GM12878 (cell line): Measurements from ENCODE around the gene GH1. TPM values are rescaled to one million over a fixed set of nuclear protein-coding genes. Genes with fewer than 3 reads are reported as not detected.

Source experiments
- ATAC-seq: fragments of 200-7000 bp; cut with Tn5 transposase; 3 replicates; pipeline ENCODE4 v1.9.1; 2020; ENCODE audit warnings: mild to moderate bottlenecking, moderate library complexity
- BruUV-seq: library from RNA; stranded (reverse); fragments of 400-500 nt; replicated peaks from 2 replicates; lab custom pipeline; 2021; lab: Mats Ljungman, UMichigan
- CTCF ChIA-PET: fragments of 300-600 bp; sonication (Branson Sonifier 250); formaldehyde crosslinking; extraction: SDS; loops from one replicate; lab custom pipeline; 2021; ENCODE audit warnings: inconsistent platforms; lab: Yijun Ruan, JAX
- POLR2A ChIA-PET: fragments of 350-600 bp; formaldehyde crosslinking; extraction: SDS; loops from one replicate; lab custom pipeline; 2021; ENCODE audit warnings: inconsistent platforms; lab: Charles Lee
- RAD21 ChIA-PET: fragments of 300-600 bp; sonication (Branson Sonifier 250); formaldehyde crosslinking; loops from one replicate; lab custom pipeline; 2023; ENCODE audit warnings: antibody characterized with exemption; ENCODE audit not compliant: unreplicated experiment; lab: Charles Lee
- SMC1A ChIA-PET: fragments of 300-600 bp; sonication (Branson Sonifier 250); formaldehyde crosslinking; loops from one replicate; lab custom pipeline; 2023; ENCODE audit not compliant: unreplicated experiment, uncharacterized antibody; lab: Charles Lee
- DNase-seq: peaks from one replicate; pipeline ENCODE4 v3.0.0-alpha.2; 2011; ENCODE audit warnings: low read depth, low spot score
- FAIRE-seq: peaks from 3 replicates; lab custom pipeline; 2011; peaks lifted over from hg19 to GRCh38; lab: Jason Lieb, UNC
- H2AFZ ChIP-seq: 2 replicates; pipeline ENCODE4 v1.6.0; 2011; ENCODE audit warnings: low read depth, low read length, control low read depth; ENCODE audit not compliant: control insufficient read depth
- H3K27ac ChIP-seq: 2 replicates; pipeline ENCODE4 v1.5.1; 2011; ENCODE audit warnings: control low read depth; ENCODE audit not compliant: control insufficient read depth, insufficient read depth
- H3K27me3 ChIP-seq, 2 experiments: replicated peaks in 1 of 2; 2 replicates each; pipeline versions ENCODE4 v1.6.0 to v1.6.1; 2011; ENCODE audit warnings: low read length in 1 of 2; ENCODE audit not compliant: control insufficient read depth in 2 of 2, insufficient read depth in 2 of 2
- H3K36me3 ChIP-seq, 2 experiments: 2 replicates each; pipeline ENCODE4 v1.5.1; 2011; ENCODE audit warnings: low read length in 1 of 2; ENCODE audit not compliant: control insufficient read depth in 2 of 2, insufficient read depth in 2 of 2
- H3K4me1 ChIP-seq: 2 replicates; pipeline ENCODE4 v1.6.1; 2011; ENCODE audit warnings: mild to moderate bottlenecking, low read length, moderate library complexity, mixed read lengths; ENCODE audit not compliant: control insufficient read depth, insufficient read depth
- H3K4me2 ChIP-seq: 2 replicates; pipeline ENCODE4 v1.6.0; 2011; ENCODE audit warnings: control low read depth; ENCODE audit not compliant: control insufficient read depth, insufficient read depth
- H3K4me3 ChIP-seq: fragments of 200-600 bp; sonication (generic); 2 replicates; pipeline ENCODE4 v1.5.1; 2016
- H3K79me2 ChIP-seq: 2 replicates; pipeline ENCODE4 v1.6.0; 2011; ENCODE audit warnings: low read length; ENCODE audit not compliant: control insufficient read depth, insufficient read depth
- H3K9ac ChIP-seq: 2 replicates; pipeline ENCODE4 v1.8.0; 2011; ENCODE audit warnings: low read length, control low read depth, mixed read lengths; ENCODE audit not compliant: control insufficient read depth, insufficient read depth
- H3K9me3 ChIP-seq: replicated peaks from 3 replicates; pipeline ENCODE4 v1.5.1; 2011; ENCODE audit warnings: mild to moderate bottlenecking, low read length; ENCODE audit not compliant: control insufficient read depth, insufficient read depth
- H4K20me1 ChIP-seq: 2 replicates; pipeline ENCODE4 v1.6.0; 2011; ENCODE audit not compliant: control insufficient read depth, insufficient read depth
- CEBPB ChIP-seq, 2 experiments: fragments of 150-350 bp in 1 of 2; IDR thresholded peaks; 2 replicates each; pipeline ENCODE4 v1.6.1; 2012 to 2014; ENCODE audit warnings: low read depth in 2 of 2, low read length in 2 of 2, borderline replicate concordance in 1 of 2, inconsistent platforms in 1 of 2
- FOS ChIP-seq: IDR thresholded peaks from 3 replicates; pipeline ENCODE4 v1.6.1; 2011; ENCODE audit warnings: borderline replicate concordance; ENCODE audit not compliant: insufficient read length; ENCODE audit errors: extremely low read depth
- FOXK2 ChIP-seq: fragments of 450-650 bp; IDR thresholded peaks from 2 replicates; pipeline ENCODE4 v1.6.1; 2017; ENCODE audit warnings: mild to moderate bottlenecking, moderate library complexity
- MTA2 ChIP-seq: fragments of 450-650 bp; IDR thresholded peaks from 2 replicates; pipeline ENCODE4 v1.6.1; 2016; ENCODE audit warnings: low read depth, mild to moderate bottlenecking, moderate library complexity
- PAX8 ChIP-seq: fragments of 450-650 bp; IDR thresholded peaks from 2 replicates; pipeline ENCODE4 v1.6.1; 2017; ENCODE audit warnings: mild to moderate bottlenecking, moderate library complexity
- POLR2AphosphoS5 ChIP-seq: IDR thresholded peaks from 2 replicates; pipeline ENCODE4 v1.6.1; 2011; ENCODE audit warnings: mild to moderate bottlenecking, low read length, inconsistent platforms
- RELA ChIP-seq: fragments of 450-650 bp; IDR thresholded peaks from 2 replicates; pipeline ENCODE4 v1.8.0; 2014; ENCODE audit warnings: borderline replicate concordance; ENCODE audit not compliant: partially characterized antibody
- SMC3 ChIP-seq: IDR thresholded peaks from 2 replicates; pipeline ENCODE4 v1.6.1; 2011; ENCODE audit warnings: low read length, improper control_type of control experiment, borderline replicate concordance
- TCF3 ChIP-seq: IDR thresholded peaks from 2 replicates; pipeline ENCODE4 v1.6.1; 2012; ENCODE audit warnings: low read depth, mild to moderate bottlenecking, low read length, borderline replicate concordance; ENCODE audit not compliant: insufficient read depth
- YBX1 ChIP-seq: fragments of 450-650 bp; IDR thresholded peaks from 2 replicates; pipeline ENCODE4 v1.6.1; 2016; ENCODE audit warnings: antibody characterized with exemption
- WGBS: methylation state at CpG from one replicate; pipeline ENCODE4 v1.1.6; 2016; ENCODE audit warnings: low lambda C conversion rate; ENCODE audit not compliant: insufficient replicate concordance, insufficient coverage; ENCODE audit errors: missing lambda C conversion rate; 5-methylcytosine and 5-hydroxymethylcytosine counted together
- in situ Hi-C: fragments of 300-500 bp; cut with MboI; formaldehyde crosslinking; loops from 9 replicates; pipeline ENCODE4 v1.14.3; 2018; ENCODE audit warnings: mixed read lengths
- intact Hi-C: fragments of 100-400 bp; cut with micrococcal nuclease; formaldehyde crosslinking; loops from one replicate; pipeline ENCODE4 v1.14.2; 2022; ENCODE audit not compliant: unreplicated experiment
- polyA plus RNA-seq, 11 experiments: library from polyadenylated mRNA; depleted of rRNA in 4 of 11; unstranded in 6 of 11; stranded (reverse) in 5 of 11; fragments of >200 nt; fragmentation: Nextera tagmentation in 4 of 11; fragmentation: Illumina TruSeq in 1 of 11; extraction: Ambion mirVana in 4 of 11; extraction: Trizol in 1 of 11; gene quantifications; 1 replicate in 1 of 11; 2 replicates in 10 of 11; pipeline versions ENCODE4 v1.2.1 to v1.2.3, GENCODE V29; 2011 to 2016; ENCODE audit warnings: inconsistent platforms in 2 of 11, missing spikeins in 2 of 11, low read depth in 1 of 11
- total RNA-seq, 4 experiments: library from RNA; depleted of rRNA in 3 of 4; stranded (reverse); fragments of >200 nt in 3 of 4; fragmentation: Illumina TruSeq in 1 of 4; extraction: Trizol in 1 of 4; gene quantifications; 2 replicates each; pipeline versions ENCODE4 v1.2.1 to v1.2.3, GENCODE V29; 2013 to 2021

Gene GH1
- total and polyA plus RNA-seq, 10 of the 15 experiments (the other 5 are each of a cell fraction or from before 2014, with no cell fraction given), result 0.13 to 0.42 TPM; not detected in 8

DNA sequence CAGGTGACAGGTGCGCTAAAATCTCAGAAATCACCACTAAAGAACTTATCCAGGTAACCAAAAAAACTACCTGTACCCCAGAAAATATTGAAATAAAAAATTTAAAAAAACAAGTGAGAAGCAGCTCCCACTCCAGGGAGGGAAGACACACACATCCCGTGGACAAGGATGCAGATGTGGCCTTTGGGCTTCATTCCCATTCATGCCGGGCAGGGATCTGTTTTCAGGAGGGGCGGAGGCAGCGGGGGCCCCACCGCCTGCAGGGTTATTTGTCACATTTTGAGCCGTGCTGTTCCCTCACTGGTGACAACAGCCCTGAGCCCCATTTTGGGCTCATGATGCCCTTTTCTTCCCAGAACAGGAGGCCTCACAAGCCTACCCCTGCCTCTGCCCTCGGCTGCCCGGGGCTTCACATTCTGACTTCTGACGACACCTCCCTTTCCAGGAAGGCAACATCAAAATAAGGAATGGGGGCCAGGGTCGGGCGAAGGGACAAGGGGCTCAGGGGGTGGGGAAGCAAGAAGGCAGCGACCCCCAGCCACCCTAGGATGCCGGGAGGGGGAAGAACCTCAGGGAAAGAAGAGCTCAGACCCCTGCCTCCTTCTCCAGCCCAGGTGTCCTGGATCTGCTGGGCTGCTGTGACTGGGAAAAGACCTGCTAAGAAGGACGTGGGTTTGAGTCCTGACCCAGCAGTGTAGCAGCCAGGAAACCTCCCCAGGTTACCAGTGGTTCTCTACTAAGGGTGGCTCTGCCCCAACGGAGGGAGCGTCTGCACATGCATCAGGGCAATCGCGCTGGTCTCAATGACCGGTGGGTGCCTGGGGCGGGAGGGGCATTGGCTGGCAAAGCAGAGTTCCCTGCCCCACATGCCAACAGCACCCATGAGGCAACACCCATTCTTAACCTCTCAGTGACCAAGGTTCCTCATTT is 15.8 kb upstream of the GH1 start:
- FAIRE-seq, result no peak

More for the DNA sequence above, 15.8 kb upstream of the GH1 start:
- Histone ChIP-seq H4K20me1 (no peaks in the 10 kb centered on the region), H3K9ac (no peak overlapping the region), H3K27ac (no peak overlapping the region), H3K4me3 (no peak overlapping the region), H3K4me2 (no peak overlapping the region), H3K36me3 (0 out of 4 replicates have a peak, but pooled peaks cover 0 to 2% of the 10 kb centered on the region in 2 experiments), H3K9me3 (no peaks in the 10 kb centered on the region), H3K79me2 (peaks cover 28% of the 10 kb centered on the region), H2AFZ (no peak overlapping the region), H3K27me3 (no peaks in the 10 kb centered on the region), H3K4me1 (peaks cover 24% of the 10 kb centered on the region)
- no peak for DNase-seq
- RAD21 ChIA-PET, result interaction anchor here (1.1 to 9.0 kb wide), 5 partner anchors 12 to 91 kb away, joined by 3 to 130 read pairs (median 9); partner anchors contain the start of gene GH1
- no peak for ATAC-seq
- BruUV-seq, result no TSS peak
- CTCF ChIA-PET, result interaction anchor here (1.5 to 8.7 kb wide), 5 partner anchors 12 to 90 kb away, joined by 3 to 153 read pairs (median 56); partner anchors contain the start of gene GH1
- POLR2A ChIA-PET, result interaction anchor here (1.5 to 5.9 kb wide), 2 partner anchors 8 to 12 kb away, joined by 4 to 68 read pairs; no protein-coding TSS in a partner anchor
- intact Hi-C loops, result no loop called here
- SMC1A ChIA-PET, result interaction anchor here (7.6 to 9.0 kb wide), 2 partner anchors 12 to 14 kb away, joined by 68 to 111 read pairs; partner anchors contain the start of gene GH1
- in situ Hi-C loops, result no loop called here
- TF ChIP-seq MTA2 (no peak), SMC3 (no peak), POLR2AphosphoS5 (no peak), RELA (no peak), FOXK2 (no peak), YBX1 (no peak), PAX8 (no peak), FOS (no peak), CEBPB (IDR thresholded peaks at IDR 0.05; ENCODE audit: borderline replicate concordance in 1 of 2, low read depth in 2 of 2, low read length in 2 of 2) (no peak), TCF3 (no peak)
- 79% methylated on average over 20 of the region's 21 CpGs for WGBS
